Mucosa of rectum (tissue), 2 donors: ENCODE data around the gene MIDN.
A peak's percentile ranks its signal among the peaks of the same experiment; 100 is the strongest.

Source experiments
- H3K27ac ChIP-seq, 2 donors: one replicate each; pipeline ENCODE4 v1.7.0; 2013; ENCODE audit warnings: inconsistent platforms in 2 of 2, low read depth in 2 of 2, low read length in 2 of 2
- H3K27me3 ChIP-seq, 2 donors: one replicate each; pipeline ENCODE4 v1.7.0; 2013; ENCODE audit warnings: low read length in 2 of 2; ENCODE audit not compliant: control insufficient read depth in 2 of 2, insufficient read depth in 2 of 2
- H3K36me3 ChIP-seq, 2 donors: one replicate each; pipeline ENCODE4 v1.7.0; 2013; ENCODE audit warnings: low read length in 2 of 2; ENCODE audit not compliant: control insufficient read depth in 2 of 2, insufficient read depth in 2 of 2
- H3K4me1 ChIP-seq, 2 donors: one replicate each; pipeline ENCODE4 v1.7.0; 2013; ENCODE audit warnings: low read length in 2 of 2, mild to moderate bottlenecking in 1 of 2; ENCODE audit not compliant: control insufficient read depth in 2 of 2, insufficient read depth in 2 of 2
- H3K4me3 ChIP-seq, 2 donors: one replicate each; pipeline ENCODE4 v1.7.0; 2013; ENCODE audit warnings: low read length in 2 of 2
- H3K9ac ChIP-seq, 2 donors: one replicate each; pipeline ENCODE4 v1.7.0; 2013; ENCODE audit warnings: low read length in 2 of 2, low read depth in 1 of 2, mild to moderate bottlenecking in 1 of 2
- H3K9me3 ChIP-seq, 2 donors: one replicate each; pipeline ENCODE4 v1.7.0; 2013; ENCODE audit warnings: low read length in 2 of 2; ENCODE audit not compliant: control insufficient read depth in 2 of 2
- donor health status: healthy.
- donor health status: Normal muscosa, but diverticular disease.

MIDN gene

GRCh38 chr19:1248786-1249297 lies 459 bp downstream of the MIDN start:
- no peaks in the 10 kb centered on the region for H3K9me3 ChIP-seq
- peaks cover 4% of the 10 kb centered on the region in 2 donors for H3K36me3 ChIP-seq
- no peaks in the 10 kb centered on the region for H3K27me3 ChIP-seq
- peak overlapping the region; percentile 99 for H3K27ac ChIP-seq
- H3K4me1 ChIP-seq = peaks cover 40 to 49% of the 10 kb centered on the region in 2 donors
- H3K4me3 ChIP-seq = peak overlapping the region; percentile 67 to 79
- H3K9ac ChIP-seq = peak overlapping the region; percentile 83 to 91

GRCh38 chr19:1249298-1249989 lies 1.1 kb downstream of the MIDN start:
- peaks cover 40 to 49% of the 10 kb centered on the region in 2 donors for H3K4me1 ChIP-seq
- peak overlapping the region; percentile 83 to 92 for H3K9ac ChIP-seq
- H3K27me3 ChIP-seq = no peaks in the 10 kb centered on the region
- H3K4me3 ChIP-seq = peak overlapping the region; percentile 69 to 86
- H3K36me3 ChIP-seq = peaks cover 6 to 10% of the 10 kb centered on the region in 2 donors
- peak overlapping the region; percentile 99 for H3K27ac ChIP-seq
- H3K9me3 ChIP-seq = no peaks in the 10 kb centered on the region

GRCh38 chr19:1249990-1250436 lies 1.6 kb downstream of the MIDN start:
- Histone ChIP-seq H3K4me1 (peaks cover 38 to 49% of the 10 kb centered on the region in 2 donors), H3K27ac (peak overlapping the region; percentile 96 to 99), H3K27me3 (no peaks in the 10 kb centered on the region), H3K4me3 (peak overlapping the region; percentile 69 to 86), H3K9me3 (no peaks in the 10 kb centered on the region), H3K36me3 (peaks cover 12 to 16% of the 10 kb centered on the region in 2 donors), H3K9ac (peak overlapping the region; percentile 74 to 92)

DNA sequence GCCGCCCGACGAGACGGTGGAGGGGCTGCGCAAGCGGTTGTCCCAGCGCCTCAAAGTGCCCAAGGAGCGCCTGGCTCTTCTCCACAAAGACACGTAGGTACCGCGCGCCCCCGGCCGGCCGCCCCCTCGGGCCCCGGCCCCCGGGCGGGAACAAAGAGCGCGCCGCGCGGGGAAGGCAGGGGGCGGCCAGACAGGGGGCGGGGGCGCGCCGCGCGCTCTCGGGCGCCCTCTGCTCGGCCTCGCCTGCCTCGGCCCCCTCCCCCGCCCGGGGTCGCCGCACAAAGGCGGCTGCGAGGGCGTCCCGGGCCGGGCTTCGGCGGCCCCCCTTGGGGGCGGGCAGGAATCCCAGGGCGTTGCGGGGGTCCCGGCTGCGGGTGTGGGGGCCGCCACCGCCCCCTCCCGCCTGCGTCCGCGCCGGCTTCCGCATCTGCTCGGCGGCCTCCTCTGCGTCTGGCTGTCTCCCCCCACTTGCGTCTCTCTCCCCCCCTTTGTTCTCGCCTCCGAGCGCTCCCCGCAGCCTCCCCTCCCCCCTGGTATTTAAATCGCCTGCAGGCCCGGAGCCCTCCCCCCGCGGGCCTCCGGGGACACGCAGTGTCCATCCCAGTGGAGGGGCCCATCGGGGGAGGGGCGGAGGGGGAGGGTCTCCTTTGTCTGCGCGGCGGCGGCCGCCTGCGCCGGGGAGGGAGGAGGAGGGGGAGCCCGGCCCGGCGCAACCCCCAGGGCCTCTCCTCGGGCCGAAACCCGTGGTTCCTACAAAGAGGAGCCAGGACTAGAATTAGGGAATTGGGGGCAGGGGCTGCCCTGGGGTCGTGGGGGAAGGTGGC lies 2.3 kb downstream of the MIDN start:
- Histone ChIP-seq H3K9me3 (no peaks in the 10 kb centered on the region), H3K27me3 (no peaks in the 10 kb centered on the region), H3K36me3 (peaks cover 18 to 22% of the 10 kb centered on the region in 2 donors), H3K9ac (peak overlapping the region; percentile 87 to 92), H3K27ac (peak overlapping the region; percentile 96 to 99), H3K4me3 (peak overlapping the region; percentile 76 to 86), H3K4me1 (peaks cover 37 to 49% of the 10 kb centered on the region in 2 donors)

DNA sequence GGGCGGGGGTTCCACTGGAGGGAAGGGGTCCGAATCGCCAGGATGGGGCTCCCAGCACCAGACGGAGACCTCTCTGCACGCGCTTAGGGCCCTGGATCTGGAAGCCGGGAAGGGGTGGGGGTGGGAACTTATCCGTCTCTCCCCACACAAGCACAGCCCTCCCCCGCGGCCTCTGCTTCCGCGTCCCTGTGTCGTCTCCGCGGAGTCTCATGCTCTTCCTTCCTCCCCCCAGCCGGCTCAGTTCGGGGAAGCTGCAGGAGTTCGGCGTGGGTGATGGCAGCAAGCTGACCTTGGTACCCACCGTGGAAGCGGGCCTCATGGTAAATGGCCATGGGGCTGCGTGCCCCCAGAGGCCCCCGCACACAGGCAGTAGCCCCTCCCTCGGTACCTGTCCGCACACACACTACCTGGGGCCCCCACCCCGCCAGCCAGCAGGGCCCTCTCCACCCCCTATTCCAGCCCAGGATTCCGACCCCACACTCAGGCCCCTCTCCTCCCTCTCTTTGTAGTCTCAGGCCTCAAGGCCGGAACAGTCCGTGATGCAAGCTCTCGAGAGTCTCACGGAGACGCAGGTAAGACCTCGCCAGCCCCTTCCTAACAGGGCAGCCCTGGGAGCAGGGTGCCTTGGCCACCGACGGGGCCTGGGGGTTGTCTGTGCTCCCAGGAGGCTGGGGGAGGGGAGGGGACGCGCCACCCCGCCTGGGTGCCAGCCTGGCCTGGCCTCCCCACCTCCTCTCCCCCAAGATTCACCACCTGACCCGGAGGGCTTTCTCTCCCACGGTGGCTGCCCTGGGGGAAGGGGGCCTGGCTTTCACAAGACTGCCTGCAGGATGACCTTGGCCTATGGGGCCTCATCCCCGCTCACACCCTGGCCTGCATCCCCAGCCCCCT lies 3.2 kb downstream of the MIDN start:
- H3K4me1 ChIP-seq = peaks cover 33 to 47% of the 10 kb centered on the region in 2 donors
- no peaks in the 10 kb centered on the region for H3K27me3 ChIP-seq
- peaks cover 24 to 30% of the 10 kb centered on the region in 2 donors for H3K36me3 ChIP-seq
- peak overlapping the region; percentile 96 to 99 for H3K27ac ChIP-seq
- no peaks in the 10 kb centered on the region for H3K9me3 ChIP-seq
- H3K4me3 ChIP-seq = peak overlapping the region; percentile 76 to 86
- H3K9ac ChIP-seq = peak overlapping the region; percentile 87 to 92

DNA sequence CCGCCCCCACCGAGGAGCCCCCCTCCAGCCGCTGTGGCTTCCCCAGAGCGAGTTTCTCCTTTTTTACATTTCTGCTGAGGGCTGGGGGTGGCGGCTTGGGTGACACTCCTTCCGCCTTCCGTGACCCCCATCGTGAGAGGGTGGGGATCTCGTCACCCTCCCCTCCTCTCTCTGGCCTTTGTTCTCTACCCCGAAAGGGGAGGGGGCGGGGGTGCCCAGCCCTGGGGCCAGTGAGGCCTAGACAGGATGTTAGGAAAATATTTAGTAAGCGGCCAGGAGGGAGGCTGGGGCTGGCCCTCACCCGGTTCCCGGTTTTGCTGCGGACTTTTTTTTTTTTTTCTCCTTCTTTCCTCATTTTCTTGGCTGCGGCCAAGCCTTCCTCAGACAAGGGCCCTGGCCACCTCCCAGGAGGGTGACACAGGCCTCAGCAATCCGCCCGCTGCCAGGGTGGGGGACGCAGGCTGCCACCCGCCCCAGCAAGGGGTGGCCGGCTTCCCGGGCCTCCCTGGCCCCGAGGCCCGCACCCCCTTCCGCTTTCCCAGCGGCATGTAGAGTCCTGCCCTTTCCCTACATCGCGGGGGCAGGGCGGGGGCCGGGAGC lies 3.9 kb downstream of the MIDN start:
- no peaks in the 10 kb centered on the region for H3K9me3 ChIP-seq
- no peaks in the 10 kb centered on the region for H3K27me3 ChIP-seq
- peaks cover 30 to 36% of the 10 kb centered on the region in 2 donors for H3K36me3 ChIP-seq
- peaks cover 37 to 50% of the 10 kb centered on the region in 2 donors for H3K4me1 ChIP-seq
- peak overlapping the region; percentile 72 to 92 for H3K9ac ChIP-seq
- peak overlapping the region; percentile 96 to 99 for H3K27ac ChIP-seq
- peak overlapping the region; percentile 76 to 86 for H3K4me3 ChIP-seq

DNA sequence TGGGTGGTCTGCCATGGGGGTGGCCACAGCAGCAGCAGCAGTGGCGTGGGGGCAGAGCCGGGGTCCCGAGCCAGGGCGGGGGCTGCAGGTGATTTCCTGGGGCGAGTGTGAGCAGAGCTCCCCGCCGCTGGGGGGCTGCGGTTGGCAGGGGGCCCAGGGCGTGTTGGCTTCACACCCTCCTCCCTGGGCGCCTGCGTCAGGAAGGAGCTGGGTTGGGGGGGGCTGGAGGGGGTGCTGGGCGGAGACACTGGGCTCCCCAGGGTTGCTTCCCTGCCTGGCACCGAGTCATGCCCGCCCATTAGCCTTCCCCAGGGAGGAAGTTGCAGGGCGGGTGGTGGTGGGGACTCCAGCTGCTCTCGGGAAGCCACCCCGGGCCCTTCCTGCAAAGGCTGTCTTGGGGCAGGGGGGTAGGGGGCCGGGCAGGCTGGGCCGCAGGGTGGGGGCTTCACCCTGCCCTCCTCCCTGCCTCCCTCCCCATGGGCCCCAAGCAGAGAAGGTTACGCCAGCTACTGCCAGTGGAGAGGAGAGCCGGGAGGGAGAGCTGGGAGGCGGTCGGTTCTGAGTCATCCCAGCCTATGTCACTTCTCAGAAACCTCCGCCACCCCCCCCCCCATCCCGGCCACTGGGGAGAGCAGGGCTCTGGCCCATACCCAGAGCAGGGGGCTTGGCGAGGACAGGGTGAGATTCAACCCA lies 4.6 kb downstream of the MIDN start:
- H3K27ac ChIP-seq = peak overlapping the region; percentile 96 to 99
- peak overlapping the region; percentile 72 to 92 for H3K9ac ChIP-seq
- H3K27me3 ChIP-seq = no peaks in the 10 kb centered on the region
- peak overlapping the region; percentile 55 to 86 for H3K4me3 ChIP-seq
- H3K36me3 ChIP-seq = peaks cover 33 to 41% of the 10 kb centered on the region in 2 donors
- H3K4me1 ChIP-seq = peaks cover 37 to 51% of the 10 kb centered on the region in 2 donors
- no peaks in the 10 kb centered on the region for H3K9me3 ChIP-seq

- Histone ChIP-seq H3K36me3 (peaks cover 33 to 41% of the 10 kb centered on the region in 2 donors), H3K9ac (peak overlapping the region; percentile 56 to 92), H3K4me1 (peaks cover 41 to 54% of the 10 kb centered on the region in 2 donors)
These were observed 5.2 kb downstream of the MIDN start for GRCh38 chr19:1253514-1254080.

More at GRCh38 chr19:1253514-1254080, 5.2 kb downstream of the MIDN start:
- Histone ChIP-seq H3K27ac (peak overlapping the region; percentile 96 to 99), H3K4me3 (peak overlapping the region; percentile 55 to 86), H3K9me3 (no peaks in the 10 kb centered on the region), H3K27me3 (no peaks in the 10 kb centered on the region)
